ENCODE results near the gene TBPL2. TPM values are rescaled to one million over a fixed set of nuclear protein-coding genes. Genes with fewer than 3 reads are reported as not detected.

Gene TBPL2
- total and polyA plus RNA-seq, 2 donors (not counting 3 experiments of a cell fraction or from before 2014, with no cell fraction given) = not detected

DNA sequence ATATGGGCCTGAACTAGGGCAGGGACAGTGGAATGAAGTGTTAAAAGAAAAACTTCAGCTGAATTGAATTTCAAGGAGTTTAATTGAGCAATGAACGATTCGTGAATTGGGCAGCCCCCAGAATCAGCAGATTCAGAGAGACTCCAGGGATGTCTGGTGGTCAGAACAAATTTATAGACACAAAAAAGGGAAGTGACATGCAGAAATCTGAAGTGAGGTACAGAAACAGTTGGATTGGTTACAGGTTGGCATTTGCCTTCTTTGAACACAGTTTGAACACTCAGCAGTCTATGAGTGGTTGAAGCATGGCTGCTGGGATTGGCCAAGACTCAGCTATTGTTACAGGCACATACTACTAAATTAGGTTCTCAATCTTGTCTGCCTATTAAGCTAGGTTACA is 9.7 kb upstream of the TBPL2 start:
- ChIA-PET POLR2A (no interaction called here), CTCF (interaction anchor here (1.9 kb wide), 1 partner anchor 9 kb away, joined by 7 read pairs; no protein-coding TSS in a partner anchor)
- Histone ChIP-seq H3K4me3 (replicated peaks in 1 of 3; ENCODE audit: insufficient read depth in 1 of 3, low read depth in 1 of 3, low read length in 3 of 3) (no peak overlapping the region), H3K9me1 (replicated peaks; ENCODE audit: control insufficient read depth, extremely low read depth, insufficient read depth, low read length) (no peaks in the 10 kb centered on the region), H3K79me2 (ENCODE audit: control insufficient read depth, insufficient read depth, low read length) (no peaks in the 10 kb centered on the region), H2AFZ (ENCODE audit: low read depth, low read length) (no peak overlapping the region), H3K4me2 (ENCODE audit: insufficient read depth, low read length) (no peak overlapping the region), H3K36me3 (ENCODE audit: control insufficient read depth in 2 of 2, extremely low read depth in 1 of 2, insufficient read depth in 2 of 2, low read length in 2 of 2) (no peaks in the 10 kb centered on the region), H3K27ac (ENCODE audit: insufficient read depth, low read depth, low read length) (no peak overlapping the region), H3K27me3 (ENCODE audit: control insufficient read depth in 2 of 2, insufficient read depth in 2 of 2, low read length in 2 of 2) (no peaks in the 10 kb centered on the region), H3K4me1 (ENCODE audit: control insufficient read depth, extremely low read depth, insufficient read depth, low read length) (peaks cover 69% of the 10 kb centered on the region), H3K9ac (replicated peaks; ENCODE audit: extremely low read depth, insufficient read depth, low read length) (no peak overlapping the region), H3K9me3 (replicated peaks; ENCODE audit: control insufficient read depth, insufficient read depth, low read length) (no peaks in the 10 kb centered on the region), H4K20me1 (replicated peaks; ENCODE audit: control insufficient read depth, extremely low read depth, insufficient read depth, low read length) (no peaks in the 10 kb centered on the region)
- TF ChIP-seq GATA2 (IDR thresholded peaks at IDR 0.05; ENCODE audit: insufficient read depth, insufficient read length, low read depth, low read length) (no peak), EZH2 (IDR thresholded peaks at IDR 0.05; ENCODE audit: borderline replicate concordance, low read depth, low read length, severe bottlenecking) (no peak), FOS (IDR thresholded peaks at IDR 0.05; ENCODE audit: borderline replicate concordance, insufficient read depth, low read length) (no peak), POLR2A (IDR thresholded peaks at IDR 0.05; ENCODE audit: low read depth, low read length) (no peak), MYC (IDR thresholded peaks at IDR 0.05; ENCODE audit: low read depth, low read length) (no peak), POLR2AphosphoS5 (IDR thresholded peaks at IDR 0.05; ENCODE audit: insufficient read depth, low read depth, low read length) (no peak), MAX (IDR thresholded peaks at IDR 0.05; ENCODE audit: insufficient read depth, insufficient read length) (no peak), CTCF (IDR thresholded peaks at IDR 0.05; ENCODE audit: extremely low read depth in 1 of 2, insufficient read depth in 1 of 2, low read depth in 1 of 2, low read length in 2 of 2) (no peak), JUN (IDR thresholded peaks at IDR 0.05; ENCODE audit: borderline replicate concordance, insufficient read depth, insufficient read length, low read depth) (no peak)
- BruUV-seq (replicated peaks) = no TSS peak
- no peak for DNase-seq (ENCODE audit: low read depth, low spot score)
- dilution Hi-C loops (cut with MboI; ENCODE audit: extremely low pct_ligation_motif_present, low sequenced_read_pairs) = no loop called here
- FAIRE-seq = no peak
- intact Hi-C loops (cut with micrococcal nuclease) = no loop called here

Data from endothelial cell of umbilical vein (primary cell).